Amniotic stem cell (primary cell): ENCODE results near the gene ZNF462.
A peak's percentile ranks its signal among the peaks of the same experiment; 100 is the strongest.
"Not testable (repeated sequence)": the region's sequence is repeated elsewhere in the genome, so short reads cannot be mapped to it uniquely, and the experiment has no call there.

Experiments
- DNase-seq: peaks from one replicate; lab custom pipeline; 2025; lab: John Stamatoyannopoulos, UW

ZNF462 gene, protein sequence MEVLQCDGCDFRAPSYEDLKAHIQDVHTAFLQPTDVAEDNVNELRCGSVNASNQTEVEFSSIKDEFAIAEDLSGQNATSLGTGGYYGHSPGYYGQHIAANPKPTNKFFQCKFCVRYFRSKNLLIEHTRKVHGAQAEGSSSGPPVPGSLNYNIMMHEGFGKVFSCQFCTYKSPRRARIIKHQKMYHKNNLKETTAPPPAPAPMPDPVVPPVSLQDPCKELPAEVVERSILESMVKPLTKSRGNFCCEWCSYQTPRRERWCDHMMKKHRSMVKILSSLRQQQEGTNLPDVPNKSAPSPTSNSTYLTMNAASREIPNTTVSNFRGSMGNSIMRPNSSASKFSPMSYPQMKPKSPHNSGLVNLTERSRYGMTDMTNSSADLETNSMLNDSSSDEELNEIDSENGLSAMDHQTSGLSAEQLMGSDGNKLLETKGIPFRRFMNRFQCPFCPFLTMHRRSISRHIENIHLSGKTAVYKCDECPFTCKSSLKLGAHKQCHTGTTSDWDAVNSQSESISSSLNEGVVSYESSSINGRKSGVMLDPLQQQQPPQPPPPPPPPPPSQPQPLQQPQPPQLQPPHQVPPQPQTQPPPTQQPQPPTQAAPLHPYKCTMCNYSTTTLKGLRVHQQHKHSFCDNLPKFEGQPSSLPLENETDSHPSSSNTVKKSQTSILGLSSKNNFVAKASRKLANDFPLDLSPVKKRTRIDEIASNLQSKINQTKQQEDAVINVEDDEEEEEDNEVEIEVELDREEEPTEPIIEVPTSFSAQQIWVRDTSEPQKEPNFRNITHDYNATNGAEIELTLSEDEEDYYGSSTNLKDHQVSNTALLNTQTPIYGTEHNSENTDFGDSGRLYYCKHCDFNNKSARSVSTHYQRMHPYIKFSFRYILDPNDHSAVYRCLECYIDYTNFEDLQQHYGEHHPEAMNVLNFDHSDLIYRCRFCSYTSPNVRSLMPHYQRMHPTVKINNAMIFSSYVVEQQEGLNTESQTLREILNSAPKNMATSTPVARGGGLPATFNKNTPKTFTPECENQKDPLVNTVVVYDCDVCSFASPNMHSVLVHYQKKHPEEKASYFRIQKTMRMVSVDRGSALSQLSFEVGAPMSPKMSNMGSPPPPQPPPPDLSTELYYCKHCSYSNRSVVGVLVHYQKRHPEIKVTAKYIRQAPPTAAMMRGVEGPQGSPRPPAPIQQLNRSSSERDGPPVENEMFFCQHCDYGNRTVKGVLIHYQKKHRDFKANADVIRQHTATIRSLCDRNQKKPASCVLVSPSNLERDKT (N-terminal part only)

DNA sequence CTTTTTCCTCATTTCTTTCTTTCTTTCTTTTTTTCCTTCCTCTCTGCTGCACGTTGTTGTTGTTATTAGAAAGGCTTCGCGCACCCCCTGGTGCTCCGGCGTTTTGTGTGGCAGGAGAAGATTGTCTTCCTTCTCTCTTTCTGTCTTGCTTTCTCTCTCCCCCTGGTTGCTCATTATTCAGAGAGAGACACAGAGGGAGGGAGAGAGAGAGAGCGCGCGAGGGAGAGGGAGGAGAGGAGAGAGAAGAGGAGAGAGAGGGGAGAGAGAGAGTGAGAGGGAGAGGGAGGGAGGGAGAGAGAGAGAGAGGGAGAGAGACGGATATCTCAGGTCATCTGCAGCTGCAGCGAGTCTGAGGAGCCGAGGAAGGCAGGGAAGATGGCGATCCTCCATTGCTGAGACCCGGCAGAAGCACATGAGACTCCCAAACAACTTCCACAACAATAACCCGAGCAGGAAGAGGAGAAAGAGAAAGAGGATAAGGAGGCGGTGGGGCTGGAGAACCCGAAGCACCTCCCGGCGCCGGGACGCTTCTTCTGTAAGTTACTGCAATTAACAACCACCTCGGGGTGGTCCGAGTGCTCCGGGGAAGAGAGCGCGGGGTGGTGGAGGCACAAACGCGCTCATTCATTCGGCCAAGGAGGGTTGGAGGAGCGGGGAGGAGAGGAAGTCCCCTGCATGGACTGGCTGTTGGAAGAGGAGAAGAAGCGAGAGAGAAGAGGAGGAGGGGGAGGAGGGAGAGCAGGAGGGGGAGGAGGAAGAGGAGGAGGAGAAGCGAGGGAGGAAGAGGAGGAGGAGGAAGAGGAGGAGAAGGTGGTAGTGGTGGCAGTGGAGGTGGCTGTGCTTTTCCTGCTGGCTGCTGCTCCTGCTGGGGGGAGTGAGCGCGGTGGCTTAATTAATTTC lies at the start of gene ZNF462:
Gene ZNF462 (plus strand): TSS at position 346 of the 900 bp plus-strand sequence. CDS start 60,218 bp downstream, outside the sequence.
- peak; percentile 51 for DNase-seq

DNA sequence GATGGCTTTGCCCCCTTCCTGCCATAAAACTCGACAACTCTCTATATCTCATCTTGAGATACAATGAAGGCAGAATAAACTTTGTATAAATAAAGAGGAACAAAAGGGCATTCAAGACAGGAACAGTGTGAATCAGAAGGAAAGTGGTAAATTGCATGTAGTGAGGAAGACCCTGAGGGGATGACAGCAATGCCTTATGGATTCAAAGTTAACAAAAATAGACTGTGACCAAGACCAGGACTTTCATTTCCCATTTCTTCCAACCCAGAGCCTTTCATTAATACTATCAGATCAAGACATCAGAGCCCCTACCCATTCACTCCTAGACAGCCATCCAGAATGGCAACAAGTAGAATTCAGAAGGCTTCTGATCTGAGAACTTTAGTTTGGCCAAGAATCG lies 46.4 kb upstream of the ZNF462 start:
- DNase-seq: no peak

DNA sequence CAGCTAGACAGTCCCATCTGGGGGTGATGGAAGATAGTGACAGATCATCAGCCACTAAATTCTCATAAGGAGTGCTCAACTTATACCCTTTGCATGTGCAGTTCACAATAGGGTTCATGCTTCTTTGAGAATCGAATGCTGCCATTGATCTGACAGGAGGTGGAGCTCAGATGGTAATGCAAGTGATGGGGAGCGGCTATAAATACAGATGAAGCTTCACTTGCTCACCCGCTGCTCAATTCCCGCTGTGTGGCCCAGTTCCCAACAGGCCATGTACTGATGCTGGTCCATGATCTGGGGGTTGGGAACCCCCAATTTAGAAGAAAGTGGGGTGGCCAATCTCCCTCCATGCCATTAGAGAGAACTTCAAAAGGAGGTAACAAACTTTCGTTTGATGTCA lies 44.9 kb upstream of the ZNF462 start:
- DNase-seq: no peak

DNA sequence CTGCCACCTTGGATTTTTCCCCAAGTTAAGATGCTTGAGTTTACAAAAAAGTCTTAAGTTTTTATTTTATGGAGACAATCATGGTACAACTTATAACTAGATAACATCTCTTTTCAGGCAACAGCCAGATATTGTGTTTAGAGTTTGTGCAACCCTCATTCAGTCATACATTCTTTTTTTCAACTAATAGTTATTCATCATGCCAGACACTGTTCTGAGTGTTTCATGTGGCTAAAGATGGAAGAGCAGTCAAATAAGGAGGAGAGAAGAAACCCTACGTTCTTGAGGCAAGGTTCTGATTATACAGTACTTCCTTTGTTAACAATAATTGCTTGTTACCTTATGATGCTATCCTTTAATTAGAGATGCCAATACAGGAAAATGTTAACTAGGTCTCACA lies 42.1 kb upstream of the ZNF462 start:
- no peak for DNase-seq

DNA sequence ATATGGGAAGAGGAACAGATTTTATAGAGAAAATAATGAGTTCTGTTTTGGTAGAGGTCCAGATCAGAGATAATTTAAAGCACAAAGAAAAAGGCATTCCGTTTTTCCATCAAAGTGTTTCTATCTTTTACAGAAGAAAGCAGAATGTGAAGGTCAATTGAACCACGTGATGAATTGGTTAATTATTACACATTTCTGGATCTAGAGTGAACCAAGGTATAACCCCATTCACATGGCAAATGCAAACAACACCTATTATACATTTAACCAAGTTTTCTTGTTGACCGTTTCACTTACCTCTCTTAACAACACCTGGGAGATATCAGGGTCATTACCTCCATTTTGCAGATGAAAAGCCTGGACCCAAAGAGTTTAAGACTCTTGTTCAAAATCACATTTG lies 34.9 kb upstream of the ZNF462 start:
- no peak for DNase-seq

DNA sequence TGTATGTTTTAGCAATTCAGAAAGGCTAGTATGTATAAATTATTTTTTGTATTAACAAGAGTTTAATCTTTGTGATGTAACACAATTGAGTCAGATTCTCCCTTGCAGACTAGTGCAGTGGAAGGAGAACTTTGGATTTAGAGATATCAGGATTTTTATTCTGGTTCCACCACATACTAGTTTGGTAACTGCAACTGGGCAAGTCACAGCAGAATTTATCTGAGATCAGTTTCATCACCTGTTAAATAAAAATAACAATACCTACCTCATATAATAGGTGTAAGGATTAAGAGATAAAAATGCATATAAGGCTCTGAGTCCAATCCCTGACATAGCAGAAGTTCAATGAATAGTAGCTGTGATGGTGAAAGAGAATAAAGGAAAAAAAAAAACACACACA lies 34.0 kb upstream of the ZNF462 start:
- DNase-seq: no peak

DNA sequence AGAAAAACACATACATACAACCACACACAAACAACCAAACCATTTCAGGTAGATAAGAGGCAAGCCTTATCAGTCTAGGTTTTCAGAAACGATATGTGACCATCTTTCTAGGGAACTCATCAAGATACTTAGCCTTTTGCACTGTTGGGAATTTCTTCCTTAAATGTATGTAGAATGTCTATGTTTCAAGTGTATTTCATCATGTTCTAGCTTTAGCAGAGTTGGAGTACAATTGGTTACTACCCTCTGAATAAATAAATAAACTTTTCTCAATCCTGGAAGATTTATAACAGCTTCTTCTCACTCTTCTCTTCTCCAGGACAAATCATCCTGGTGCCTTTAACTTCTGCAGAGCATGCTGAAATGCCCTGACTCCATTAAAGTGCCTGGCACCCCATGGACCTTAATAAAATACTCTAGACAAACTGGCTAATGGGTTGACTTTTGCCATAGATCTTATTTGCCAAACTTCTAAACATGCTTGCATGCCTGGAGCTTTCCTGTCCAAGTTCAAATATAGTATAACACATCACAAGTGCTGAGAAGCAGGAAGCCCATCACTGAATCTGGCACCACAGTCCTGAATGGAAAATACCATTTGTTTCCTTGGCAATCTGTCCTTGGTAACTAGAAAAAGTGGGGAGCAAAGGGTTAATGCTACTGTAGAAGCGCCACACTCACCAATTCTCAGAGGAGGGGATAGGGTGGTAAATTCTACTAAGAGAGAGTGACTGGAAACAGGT lies 33.1 kb upstream of the ZNF462 start:
- no peak for DNase-seq

DNA sequence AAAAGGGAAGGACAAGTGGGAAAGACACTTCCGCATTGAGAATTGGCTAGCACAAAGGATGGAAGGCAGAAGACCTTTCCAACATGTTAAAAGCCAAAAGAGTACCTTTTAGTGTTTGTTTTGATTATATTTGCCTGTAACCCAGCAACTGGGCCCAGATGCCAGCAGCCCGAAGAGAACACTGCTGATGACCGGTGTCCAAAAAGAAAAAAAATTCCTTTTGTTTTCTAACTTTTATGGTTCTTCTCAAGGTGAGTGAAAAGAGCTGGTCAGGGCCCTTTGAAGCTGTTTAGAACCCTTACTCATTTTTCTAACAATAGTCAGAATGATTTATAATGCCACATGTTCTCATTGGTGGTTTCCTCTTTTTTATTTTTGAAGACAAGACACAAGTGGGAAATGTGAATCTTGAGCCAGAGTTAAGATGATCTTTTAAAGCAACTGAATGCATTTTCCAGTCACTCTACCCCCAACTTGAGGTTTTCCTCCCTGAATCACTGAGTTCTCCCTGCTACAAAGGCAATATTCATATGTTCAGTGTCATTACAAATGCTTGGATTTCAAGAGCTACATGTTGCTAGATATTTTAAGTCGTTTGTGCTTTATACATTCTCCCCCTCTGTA lies 32.3 kb upstream of the ZNF462 start:
- no peak for DNase-seq

DNA sequence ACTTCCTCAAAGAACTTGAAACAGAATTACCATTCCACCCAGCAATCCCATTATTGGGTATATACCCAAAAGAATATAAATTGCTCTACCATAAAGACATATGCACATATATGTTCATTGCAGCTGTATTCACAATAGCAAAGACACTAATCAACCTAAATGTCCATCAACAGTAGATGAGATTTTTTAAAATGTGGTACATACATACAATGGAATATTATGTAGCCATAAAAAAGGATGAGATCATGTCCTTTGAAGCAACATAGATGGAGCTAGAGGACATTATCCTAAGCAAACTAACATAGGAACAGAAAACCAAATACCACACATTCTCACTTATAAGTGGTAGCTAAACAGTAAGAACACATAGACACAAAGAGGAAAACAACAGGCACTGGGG lies 28.1 kb upstream of the ZNF462 start:
- DNase-seq: no peak

DNA sequence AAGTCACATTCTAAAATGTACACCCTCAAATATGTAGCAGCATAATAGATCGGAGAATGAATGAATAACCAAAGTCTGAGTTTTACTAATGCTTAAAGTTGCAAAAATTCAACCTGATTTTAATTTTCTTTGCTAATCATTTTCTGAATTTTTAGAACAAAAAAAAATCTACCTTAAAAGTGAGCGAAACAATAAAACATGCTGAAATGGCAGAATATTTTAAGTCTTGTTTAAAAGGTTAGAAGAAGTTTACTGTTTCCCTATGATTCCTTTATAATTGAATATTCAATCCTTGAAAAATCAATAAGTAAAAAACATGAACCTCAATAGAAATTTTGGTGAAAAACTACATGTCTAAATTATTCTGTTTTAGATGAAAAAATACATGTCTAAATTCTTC lies 27.1 kb upstream of the ZNF462 start:
- no peak for DNase-seq

DNA sequence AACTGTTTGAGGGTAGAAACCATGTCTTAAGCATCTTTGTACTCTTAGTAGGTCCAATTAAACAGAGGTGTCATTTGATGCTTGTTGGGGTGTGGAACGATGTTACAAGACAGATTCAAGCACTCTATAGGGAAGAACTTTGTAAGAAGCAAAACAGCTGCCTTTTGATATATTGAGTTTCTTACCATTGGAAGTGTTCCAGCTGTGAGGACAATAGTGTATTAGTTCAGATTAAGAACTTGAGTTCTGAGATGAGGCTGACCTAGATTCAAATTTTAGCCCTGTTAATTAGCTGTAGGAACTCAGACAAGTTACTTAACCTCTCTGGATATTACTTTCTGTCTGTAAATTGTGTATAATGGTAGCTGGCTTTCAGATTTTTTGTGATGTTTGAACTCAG lies 19.6 kb upstream of the ZNF462 start:
- DNase-seq: no peak

DNA sequence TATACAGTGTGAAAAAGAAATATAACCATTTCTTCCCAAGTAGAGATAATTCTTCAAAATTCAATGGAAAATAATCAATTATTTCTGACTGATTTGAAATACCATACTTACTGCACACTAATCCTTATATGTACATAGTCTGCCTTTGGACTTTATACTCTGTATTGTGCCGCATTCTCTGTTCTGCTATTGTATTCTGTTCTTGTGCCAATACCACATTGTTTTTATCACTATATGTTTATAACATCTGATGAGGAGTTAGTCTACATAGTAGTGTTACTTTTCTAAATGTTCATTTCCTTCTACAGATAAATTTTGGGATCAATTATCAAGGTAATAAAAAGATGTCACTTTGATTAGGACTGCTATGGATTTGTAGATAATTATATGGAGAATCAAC lies 16.7 kb upstream of the ZNF462 start:
- DNase-seq: no peak

DNA sequence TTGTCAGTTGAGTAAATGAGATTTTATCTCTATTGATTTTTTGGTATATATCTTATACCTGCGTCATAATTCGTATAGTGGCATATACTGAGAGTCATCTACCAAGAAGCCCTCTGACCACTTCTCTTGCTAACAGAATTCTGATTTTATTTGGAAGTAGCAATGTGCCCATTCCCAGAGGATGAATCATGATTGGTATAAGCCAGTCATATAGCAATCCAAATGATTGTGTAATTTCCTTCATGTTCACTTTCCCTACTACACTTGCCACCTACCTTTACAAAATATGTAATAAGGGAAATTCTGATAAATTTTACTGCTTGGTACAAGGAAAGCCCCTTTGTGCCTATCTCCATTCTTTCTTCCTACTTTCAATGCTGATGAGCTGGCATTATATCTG lies 16.1 kb upstream of the ZNF462 start:
- no peak for DNase-seq

DNA sequence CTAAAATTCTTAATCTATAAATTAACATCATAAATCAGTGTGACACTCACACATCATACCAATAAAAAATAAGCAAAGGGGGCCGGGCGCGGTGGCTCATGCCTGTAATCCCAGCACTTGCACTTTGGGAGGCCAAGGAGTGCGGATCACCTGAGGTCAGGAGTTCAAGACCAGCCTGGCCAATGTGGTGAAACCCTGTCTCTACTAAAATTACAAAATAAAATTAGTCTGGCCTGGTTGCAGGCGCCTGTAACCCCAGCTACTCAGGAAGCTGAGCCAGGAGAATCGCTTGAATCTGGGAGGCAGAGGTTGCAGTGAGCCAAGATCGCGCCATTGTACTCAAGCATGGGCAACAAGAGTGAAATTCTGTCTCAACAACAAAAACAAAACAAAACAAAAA lies 11.3 kb upstream of the ZNF462 start:
- not testable (repeated sequence) for DNase-seq

DNA sequence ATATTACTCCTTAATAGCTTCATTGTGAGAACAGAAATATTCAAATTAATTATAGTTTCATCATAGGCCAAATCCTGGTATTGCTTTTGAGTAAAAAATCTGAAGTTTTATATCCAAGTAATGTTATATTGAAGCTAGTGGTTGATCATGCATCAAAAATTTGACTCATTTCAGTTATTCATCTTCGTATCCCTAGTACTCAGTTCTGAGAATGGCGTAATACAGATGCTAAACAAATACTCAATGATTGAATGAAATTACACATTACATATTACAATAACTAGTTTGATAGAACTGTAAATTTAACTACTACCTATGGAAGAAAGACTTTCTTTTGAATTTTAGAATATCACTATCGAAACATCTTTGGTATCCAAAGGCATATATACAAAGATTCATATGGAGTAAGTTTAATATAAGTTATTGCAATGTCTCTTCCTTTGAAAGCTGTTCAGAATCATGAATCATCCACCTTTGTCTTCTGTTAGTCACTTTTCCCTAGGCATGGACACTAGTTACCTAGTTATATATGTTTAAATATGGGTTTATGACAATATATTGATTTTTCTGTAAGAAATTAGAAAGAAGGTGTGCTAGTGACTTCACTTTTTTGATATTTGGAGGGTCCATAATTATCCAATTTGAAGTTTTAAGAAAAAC lies 5.0 kb upstream of the ZNF462 start:
- DNase-seq: no peak

DNA sequence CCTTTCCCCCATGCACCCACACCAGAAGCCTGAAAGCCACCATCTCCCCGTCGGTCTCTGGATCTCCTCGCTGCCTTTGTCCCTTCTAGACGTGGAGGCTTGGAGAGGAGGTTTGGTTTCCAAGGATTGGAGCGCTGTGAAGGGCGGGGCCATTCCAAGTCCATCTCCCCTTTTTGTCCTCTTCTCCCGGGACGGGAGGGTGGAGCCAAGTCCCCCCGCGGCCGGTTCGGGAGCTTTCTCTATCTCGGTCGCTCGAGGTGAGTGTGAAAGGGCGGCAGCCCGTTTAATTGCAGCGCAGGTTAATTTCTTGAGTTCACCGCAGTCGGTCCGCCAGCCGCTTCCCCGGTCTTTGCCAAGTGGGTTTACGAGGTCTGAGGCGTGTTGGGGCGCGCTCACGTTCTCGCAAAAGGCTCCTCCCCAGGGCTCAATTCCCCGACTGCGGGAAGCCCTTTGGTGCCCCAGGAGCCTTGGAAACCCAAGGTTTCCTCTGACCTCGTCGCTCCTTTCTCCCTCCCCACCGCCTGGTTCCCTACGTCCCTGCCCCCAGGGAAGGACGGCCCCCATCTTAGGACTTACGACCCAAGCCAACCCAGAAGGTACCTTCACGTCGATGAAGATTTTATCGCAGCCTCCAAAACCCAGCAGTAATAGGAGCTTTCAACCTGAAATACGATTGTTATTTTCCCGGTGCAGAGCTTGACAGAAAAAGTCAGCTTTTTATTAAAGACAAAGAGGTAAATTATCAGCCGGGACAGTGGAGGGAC lies 2.8 kb upstream of the ZNF462 start:
- DNase-seq: no peak

DNA sequence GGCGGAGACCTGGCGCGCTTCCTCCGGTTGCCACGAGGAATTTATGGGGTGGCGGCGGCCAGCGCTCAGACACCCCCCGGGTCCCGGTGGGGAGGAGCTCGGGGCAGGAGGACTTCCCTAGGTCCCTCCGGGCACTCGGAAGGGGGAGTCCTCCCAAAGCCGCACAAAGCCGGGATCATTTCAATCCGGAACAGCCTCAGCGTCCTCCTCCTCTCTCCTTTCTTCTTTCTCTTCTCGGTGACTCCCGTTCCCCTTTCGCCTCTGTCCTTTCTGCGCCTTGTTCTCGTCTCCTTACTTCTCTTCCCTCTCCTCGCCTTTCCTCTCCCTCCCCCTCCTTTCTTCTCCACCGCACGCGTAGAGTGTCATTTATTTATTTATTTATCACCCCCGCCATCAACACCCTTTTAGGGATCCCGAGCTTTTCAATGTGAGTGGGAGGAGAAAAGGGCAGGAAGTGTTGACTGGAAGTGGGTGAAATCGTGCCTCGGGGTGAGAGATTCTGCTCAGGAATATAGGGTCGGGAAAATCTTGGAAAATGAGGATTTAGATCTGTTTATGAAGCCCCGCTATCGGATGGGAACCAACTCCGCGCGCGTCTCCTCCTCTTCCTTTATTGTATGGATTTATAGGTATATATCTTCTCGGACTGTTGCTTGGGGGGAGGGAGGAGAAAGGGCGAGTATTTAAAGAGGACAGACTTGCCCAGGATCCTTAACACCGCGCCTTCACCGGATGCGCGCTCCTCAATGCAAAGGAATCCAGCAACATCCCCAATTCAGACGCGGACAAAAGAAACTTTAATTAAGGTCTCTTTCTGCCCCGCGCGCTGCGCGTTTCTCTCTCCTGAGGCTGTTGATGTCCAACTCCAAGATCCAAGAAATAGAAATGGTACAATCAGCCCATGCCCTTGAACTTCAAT lies 2.0 kb upstream of the ZNF462 start:
- no peak for DNase-seq

DNA sequence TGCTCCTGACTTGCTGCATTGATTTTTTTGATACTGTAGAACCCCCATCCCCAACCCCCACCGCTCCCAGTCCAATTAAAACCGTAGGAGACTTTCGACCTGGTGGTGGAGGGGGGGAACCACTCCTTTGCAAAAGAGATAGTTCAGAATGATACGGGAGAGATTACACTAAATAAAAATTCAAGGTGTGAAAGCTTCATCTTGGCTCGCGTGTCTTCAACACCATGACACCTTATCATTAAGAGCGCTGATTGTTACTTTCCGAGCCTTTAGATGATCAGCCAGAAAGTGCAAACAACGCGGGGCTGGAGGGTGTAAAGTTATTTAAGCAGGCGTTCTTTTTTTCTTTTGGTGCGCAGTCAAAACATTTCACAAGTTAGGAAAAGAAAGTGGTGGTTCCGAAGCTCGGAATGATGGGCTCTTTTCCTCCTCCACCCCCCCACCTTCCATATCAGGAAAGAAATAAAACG lies 1.3 kb upstream of the ZNF462 start:
- no peak for DNase-seq
